GM18858 (cell line): Measurements from ENCODE around the gene MDM4.
"Not testable (repeated sequence)": the region's sequence is repeated elsewhere in the genome, so short reads cannot be mapped to it uniquely, and the experiment has no call there.

Source experiments
- ATAC-seq: cut with Tn5 transposase; IDR thresholded peaks from one replicate; pipeline ENCODE4 v1.9.1; 2021; ENCODE audit not compliant: unreplicated experiment

The MDM4 gene

DNA sequence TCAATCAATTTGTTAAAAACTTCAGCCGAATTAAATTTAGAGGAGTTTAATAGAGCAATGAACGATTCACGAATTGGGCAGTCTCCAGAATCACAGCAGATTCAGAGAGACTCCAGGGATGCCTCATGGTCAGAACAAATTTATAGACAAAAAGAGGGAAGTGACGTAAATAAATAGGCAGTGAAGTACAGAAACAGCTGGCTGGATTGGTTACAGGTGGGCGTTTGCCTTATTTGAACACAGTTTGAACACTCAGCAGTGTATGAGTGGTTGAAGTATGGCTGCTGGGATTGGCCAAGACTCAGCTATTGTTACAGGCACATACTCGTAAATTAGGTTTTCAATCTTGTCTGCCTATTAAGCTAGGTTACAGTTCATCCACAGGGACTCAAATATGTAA lies 43.8 kb downstream of the MDM4 start:
- ATAC-seq, result not testable (repeated sequence)

DNA sequence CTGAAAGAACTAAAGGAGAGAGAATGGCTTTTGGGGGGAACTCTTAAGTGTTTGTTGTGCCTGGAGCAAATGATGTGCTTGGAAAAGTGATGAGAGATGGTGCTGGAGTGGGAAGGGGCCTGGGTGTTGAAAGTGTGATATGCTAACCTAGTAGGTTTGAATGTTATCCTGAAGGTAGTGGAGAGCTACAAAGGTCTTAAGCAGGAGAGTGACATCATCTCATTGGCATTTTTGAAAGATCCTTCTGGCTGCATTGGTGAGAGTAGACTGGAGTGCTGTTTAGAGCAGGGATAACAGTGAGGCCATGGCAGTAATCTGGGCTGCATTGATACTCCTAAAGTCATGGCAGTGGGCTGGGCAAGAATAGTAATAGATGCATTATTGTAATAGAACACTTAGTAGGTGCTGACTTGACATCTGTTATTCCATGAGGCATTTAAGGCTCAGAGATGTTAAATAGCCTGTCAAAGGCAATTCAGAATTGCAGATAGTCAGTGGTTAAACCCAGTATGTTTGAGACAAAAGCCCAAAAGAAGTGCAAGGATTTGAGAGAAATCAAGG lies 44.5 kb downstream of the MDM4 start:
- ATAC-seq, result no peak

DNA sequence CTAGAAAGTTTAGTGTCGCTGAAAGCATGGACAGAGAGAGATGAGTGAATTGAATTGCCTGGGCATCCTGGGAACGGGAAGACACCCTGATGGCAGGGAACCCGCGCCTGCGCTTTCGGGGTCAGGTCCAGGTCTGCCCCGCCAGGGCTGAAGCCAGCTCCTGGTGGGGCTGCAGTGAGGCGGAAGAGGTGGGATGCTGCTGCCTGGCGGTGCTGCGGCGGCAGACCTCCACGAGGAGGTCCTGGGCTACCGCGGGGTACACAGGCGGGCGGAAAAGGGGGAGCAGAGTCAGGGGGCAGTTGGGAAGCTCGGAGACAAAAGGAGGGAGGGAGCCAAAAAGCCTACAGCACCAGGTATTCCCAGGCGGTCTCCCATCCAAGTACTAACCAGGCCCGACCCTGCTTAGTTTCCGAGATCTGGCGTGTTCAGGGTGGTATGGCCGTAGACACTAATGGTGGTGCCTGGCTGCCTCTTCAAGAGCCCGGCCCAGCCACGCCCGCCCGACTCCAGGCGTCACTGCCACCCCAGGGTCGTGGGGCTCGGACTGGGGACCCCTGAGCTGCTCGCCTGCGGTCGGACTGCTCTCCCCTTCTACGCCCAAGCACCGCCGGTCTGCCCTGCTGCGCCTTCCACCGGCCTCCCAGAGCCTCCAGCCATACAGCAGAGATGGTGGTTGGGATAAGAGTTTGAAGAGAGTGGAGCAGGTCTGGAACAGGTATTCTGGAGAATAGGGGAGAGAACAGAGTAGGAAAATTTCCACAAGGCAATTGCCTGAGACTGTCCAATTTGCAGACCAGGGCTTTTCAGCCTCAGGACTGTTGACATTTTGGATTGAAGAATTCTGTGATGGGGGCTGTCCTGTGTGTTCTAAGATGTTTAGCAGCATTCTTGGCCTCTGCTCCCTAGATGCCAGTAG lies 46.1 kb downstream of the MDM4 start:
- no peak for ATAC-seq

DNA sequence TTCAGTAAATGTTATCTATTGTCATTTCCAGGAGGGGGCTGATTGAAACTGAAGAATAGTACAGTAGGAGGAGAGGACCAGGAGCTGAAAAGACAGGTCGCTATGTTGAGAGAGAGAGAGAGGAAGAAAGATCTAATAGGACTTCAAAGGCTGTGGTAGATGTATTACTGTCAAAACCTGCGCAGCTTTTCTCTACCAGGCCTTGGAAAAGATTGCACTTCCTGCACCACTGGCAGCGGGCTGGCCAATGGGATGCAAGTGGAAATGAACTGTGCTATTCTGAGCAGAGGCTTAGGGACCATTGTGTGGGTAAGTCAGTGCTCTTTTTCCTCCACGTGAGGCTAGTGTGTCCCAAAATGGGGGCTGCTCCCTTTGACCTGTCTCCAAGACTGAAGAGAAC lies 47.1 kb downstream of the MDM4 start:
- no peak for ATAC-seq

DNA sequence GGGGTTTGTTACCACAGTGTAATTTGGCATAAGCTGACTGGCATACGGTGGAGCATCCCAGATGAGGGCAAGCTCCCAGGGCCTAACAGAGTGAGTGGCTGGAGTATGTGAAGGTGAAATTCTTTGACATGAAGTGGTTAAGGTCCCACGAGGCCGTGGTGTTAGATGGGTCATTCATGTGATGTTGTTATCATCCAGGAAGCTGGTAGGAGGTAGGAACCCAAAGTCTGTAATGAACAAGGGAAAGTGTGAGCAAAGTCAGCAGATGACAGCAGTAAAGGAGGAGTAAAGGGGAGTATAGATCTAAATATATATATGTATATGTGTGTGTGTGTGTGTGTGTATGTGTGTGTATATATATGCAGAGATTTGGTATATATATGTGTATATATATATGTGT lies 47.6 kb downstream of the MDM4 start:
- no peak for ATAC-seq

DNA sequence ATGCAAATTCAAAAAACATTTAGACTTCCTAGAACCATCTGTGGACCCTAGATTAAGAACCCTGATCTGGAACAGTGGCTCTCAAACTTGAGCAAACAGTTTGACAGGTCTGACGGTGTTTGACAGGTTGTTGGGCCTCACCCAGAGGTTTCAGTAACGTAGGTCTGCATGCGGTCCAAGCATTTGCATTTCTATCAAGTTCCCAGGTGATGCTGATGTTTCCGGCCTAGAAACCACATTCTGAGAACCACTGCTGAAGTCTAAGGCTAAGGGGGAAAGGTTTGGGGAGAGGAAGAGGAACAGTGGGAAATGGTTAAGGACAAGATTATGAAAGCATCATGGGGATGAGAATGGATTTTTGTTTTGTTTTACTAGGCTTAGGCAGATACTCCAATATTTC lies 48.6 kb downstream of the MDM4 start:
- peak; percentile 62 for ATAC-seq

DNA sequence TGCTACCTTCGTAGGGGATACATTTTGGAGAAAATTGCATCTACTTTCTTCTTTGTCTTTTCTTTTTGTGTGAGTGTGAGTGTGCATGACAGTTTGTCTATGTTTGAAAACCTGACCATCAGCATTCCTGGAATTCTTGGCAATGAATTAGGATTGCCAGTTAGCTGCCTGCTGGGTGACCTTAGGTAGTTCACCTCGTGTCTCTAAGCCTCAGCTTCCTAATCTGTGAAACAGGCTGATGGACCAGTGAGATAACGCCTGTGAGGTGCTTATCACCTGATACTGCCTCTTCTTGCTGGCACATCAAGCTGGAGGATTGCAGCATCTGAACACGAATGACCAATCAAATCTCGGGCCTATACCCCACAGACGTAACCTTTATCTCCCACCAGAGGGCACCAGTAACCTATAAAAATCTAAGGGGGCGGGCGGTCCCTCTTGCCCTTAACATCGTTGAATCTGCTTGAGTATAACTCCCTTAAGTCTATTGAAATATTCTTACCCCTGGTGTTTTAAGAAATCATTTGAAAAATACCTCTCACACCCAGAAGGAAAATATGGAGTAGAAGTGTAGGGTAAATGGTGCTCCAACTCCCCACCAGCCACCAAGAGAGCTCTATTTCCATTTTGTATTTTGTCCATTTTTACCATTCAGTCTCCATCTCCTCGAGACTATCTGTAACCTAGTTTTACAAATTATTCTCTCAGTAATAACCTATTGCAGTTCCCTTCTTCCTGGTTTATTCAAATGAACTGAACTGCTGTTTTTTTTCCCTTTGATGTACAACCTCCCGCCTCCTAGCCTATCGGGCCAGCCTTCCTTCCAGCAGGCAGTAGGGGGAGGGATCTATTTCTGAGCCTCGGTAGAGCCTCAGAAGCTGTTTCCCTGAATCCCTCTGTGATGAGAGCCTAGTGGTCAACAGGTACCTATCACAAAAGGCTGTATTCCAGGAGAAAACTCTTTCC lies 49.7 kb downstream of the MDM4 start:
- no peak for ATAC-seq

DNA sequence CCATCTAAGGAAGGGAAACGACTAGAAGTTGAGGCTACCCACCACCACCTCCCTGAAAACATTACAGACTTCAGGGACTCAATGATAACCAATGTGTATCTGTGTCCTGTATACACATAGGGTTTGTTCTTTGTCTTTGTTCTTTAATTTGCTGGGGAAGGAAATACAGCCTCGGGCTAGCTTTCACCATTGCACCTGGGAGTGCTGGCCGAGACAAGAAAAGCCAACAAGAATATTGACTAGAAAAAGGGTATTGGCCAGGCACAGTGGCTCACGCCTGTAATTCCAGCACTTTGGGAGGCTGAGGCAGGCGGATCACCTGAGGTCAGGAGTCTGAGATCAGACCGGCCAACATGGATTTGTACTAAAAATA lies 50.4 kb downstream of the MDM4 start:
- ATAC-seq, result no peak

DNA sequence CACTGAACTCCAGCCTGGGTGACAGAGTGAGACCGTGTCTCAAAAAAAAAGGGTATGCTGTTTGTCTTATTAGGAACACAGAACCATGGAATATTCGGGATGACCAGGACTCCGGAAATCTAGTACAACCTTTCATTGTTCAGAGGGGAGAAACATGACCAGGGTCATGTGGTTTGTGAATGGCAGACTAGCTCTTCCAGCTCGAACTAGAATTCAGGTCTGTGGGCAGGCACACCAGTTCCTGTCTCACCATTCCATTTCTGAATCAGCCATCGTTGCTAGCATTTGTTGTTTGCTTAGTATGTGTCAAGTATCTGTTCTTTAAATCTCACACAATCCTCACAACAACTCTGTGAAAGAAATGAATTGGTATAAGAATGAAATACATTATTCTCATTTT lies 50.9 kb downstream of the MDM4 start:
- ATAC-seq, result no peak

DNA sequence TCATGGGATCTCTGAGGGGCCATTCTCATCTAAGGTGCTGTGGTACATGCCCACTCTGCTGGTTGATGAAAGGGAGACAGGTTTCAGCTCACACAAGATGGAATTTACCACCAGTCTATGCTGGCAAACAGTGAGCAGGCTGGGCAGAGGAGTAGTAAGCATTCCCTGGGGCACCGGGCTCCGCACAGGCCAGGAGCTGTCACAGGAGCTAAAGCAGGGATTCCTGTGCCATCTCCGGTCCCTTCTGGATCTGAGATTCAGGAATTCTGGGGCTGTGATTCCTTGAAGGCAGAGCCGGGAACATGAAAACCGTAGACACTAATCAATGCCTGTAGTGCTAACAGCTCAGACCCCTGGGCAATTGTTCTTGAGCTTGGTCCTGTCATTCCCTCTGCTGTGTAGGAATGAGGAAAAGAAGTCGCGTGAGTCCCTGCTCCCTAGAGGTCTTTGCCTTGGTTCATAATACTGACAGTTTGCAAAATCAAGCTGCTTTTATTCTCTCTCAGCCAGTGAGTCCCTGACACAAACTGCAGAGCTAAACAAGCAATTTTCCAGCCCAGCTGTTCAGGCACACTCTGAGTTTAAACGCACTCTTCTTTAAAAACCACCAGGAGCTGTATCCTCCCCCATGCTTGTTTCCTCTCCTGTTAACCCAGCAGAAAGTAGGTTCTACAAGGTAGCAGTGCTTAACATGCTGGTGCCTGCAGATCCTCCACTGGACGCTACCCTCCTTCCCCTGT lies 52.5 kb downstream of the MDM4 start:
- no peak for ATAC-seq

DNA sequence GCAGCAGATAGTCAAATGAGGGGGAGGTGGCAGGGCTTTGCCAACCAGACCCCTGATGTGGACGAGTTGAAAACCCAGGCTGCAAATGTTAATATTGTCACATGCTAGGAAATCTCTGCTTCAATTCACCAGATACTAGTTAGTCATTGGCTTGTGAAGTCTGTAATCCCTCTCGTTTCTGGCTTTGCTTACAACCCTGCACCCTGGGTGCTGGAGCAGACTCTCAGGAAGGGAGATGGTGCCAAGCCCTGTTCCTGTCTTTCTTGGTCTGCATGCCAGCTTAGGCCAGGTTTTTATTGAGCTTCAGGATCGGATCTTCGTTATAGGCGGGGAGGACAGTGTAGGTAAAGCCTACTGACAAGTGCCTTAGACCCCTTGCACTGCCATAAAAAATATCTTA lies 53.3 kb downstream of the MDM4 start:
- no peak for ATAC-seq

DNA sequence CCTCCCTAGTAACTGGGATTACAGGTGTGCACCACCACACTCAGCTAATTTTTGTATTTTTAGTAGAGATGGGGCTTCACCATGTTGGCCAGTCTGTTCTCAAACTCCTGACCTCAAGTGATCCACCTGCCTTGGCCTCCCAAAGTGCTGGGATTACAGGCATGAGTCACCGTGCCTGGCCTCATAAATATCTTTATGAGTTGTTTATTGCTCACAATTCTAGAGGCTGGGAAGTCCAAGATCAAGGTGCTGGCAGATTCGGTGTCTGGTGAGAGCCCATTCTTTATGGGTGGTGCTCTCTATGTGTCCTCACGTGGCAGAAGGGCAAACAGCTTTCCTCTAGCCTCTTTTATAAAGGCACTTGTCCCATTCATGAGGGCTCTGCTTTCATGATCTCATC lies 53.8 kb downstream of the MDM4 start:
- ATAC-seq, result not testable (repeated sequence)

DNA sequence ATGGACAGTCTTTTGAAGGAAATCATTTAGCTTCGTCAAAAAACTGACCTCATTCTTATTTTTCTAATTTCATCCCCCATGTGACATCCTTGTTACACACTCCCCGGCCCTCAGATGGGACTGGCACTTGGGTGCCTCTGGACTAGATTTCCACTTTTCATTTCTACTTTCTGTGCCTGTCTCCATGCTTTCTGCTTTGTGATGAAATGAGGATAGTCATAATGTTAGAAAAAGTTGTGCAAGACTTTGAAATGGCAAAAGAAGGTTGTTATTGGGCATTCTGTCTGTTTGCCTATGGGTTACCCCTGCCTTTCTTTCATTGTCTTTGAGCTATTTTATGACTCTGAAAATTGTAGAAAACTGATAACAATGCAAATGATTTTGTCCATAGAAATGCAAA lies 54.9 kb downstream of the MDM4 start:
- ATAC-seq, result no peak

DNA sequence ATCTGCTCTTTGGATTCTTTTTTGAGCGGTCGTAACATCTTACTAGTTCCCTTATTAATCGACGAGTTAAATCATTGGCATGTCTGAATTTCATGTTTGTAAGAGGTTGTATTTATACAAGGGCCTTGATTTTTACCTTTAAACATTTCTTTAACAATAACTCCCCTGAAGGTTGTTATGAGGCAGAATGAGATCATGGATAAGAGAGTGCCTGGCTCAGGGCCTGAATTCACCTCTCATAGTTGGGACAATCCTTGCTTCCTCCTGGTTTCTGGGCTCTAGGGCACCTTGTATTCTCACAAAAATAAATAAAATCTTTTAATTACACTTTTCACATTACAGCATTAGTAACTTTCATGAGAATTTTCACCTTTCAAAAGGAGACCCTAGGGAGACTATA lies 55.4 kb downstream of the MDM4 start:
- no peak for ATAC-seq

DNA sequence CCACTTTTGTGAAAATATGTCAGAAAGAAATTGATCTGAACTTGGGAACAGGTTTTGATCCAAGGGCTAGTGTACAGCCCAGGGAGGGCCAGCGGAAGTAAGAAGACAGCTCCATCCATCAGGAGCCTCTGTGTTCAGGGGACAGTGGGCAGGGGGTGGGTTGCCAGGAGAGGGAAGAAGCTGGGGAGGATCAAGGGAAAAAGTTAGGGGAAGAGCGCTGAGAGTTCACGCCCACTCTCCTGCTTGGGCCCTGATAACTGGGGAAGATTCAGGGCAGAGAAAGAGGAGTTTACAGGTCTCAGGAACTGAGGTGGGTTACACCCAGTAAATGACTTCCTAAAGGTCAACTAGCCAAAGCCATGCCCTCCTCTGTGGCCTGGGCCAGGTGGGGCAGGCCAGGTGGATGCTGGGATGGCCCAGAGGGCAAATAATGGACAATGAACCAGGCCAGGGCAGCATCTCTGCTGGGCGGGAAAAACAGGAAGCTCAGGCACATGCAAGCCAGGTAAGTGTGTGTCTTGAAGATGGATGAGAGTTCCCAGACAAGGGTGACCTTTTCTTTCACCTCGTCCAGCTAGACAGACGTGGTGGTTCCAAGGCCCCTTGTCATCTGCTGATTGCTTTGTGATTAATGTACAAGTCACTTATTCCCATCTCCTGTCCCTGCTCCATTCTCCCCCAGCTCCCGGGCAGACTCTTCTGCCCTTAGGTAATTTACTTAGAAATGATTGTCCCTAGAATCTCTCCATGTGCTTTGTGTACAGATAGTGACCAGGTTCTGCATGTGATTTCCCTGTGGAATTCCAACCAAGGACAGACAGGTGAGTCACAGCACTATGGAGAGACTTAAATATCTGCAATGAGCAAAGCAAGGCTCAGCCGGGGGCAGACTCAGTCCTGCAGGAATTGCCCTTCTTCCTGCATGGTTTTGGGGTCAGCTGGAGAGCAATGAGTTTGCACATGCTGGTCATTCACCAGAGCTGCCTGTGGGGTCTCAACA lies 57.0 kb downstream of the MDM4 start:
- no peak for ATAC-seq

DNA sequence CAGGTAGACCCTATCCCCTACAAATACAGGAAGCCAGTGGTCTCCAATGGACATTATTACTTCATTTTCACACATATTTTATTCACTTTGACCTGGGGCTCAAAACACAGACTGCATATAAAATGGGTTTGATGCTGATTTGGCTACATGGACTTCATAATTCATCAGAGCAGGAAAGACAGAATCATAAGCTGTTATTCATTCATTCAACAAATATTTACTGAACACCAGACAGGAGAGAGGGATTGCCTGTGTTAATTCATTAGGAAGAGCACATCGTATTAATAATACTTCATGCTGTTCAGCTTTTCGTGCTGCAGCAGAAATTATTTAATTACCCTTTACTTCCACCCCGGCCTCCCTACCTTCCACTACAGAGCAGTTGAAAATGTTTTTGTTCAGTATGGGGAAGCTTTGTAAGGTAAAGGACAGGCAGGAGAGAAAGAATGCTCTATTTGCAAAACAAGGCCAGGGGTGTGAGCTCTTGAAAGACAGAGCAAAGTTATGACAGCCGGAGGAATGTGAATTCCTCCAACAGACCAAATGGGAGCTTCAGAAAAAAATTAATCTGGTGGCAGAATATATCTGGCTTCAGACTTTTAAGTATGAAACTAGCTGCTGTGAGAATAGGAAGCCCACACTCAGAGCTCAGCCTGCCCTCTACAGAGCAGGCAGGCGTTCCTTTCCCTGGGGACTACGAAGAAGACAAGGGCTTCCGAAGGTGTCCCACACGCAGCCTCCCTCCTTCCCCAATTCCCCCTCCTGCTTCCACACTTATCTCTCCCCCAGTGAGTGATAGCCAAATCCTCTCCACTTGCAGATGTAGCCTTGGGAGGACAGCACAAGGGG lies 58.0 kb downstream of the MDM4 start:
- ATAC-seq, result no peak

DNA sequence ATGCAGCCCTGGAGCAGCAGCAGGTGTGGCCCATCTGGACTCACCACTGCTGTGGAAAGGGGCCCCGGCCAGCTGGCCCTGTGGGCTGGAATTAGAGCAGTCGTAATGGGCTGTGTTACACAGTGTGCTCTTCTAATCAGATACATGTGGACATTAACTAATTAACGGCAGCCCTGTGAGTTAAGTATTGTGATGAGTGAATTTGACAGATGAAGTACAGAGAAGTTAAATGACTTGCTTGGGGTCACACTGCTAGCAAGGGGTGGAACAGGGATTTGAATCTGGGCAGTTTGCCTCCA lies 58.6 kb downstream of the MDM4 start:
- ATAC-seq, result no peak

DNA sequence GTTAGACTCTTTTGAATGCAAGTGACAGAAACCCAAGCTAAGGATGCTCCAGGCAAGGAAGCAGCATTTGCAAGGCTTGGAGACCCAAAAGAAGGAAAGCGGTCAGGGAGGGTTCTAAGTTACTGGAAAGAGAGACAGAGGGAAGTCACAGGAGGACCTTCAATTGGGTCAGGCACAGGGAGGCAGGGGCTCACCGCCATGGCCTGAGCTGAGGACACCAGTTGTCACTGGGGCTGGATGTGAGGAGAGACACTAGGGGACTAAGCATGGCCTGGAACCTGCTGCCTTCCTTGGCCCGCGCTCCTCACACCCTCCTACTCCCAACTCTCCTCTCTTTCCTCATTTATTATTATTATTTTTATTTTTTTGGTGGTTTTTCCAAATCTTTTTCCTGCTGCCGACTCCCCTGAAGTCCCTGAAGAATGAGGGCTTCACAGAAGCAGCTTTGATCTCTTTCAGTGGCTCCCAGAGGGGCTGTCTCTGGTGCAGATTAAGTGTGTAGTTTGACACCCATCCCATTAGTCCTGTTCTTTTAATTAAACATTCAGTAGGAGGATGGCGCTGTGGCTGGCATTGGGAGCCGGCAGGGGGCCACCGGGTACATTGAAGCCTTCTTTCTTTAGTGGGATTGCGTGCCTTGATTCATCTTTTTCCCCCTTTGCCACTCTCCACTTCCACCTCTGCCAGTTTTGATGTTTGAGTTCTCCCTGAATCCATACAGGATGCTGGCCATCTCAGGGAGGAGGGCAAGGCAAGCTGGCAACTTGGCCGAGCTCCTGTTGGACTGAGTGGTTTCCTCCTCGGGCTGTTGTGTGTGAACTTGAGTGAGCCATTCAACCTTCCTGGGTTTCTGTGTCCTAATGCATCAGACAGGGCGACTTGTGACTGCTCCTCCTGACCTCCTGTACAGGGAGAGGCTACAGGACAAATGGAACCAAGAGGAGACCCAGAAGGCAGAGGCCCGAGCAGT lies 59.3 kb downstream of the MDM4 start:
- ATAC-seq, result no peak
